Panc1 (cell line): ENCODE measurements around the gene NFATC3. TPM values are rescaled to one million over a fixed set of nuclear protein-coding genes. Genes with fewer than 3 reads are reported as not detected.
A peak's percentile ranks its signal among the peaks of the same experiment; 100 is the strongest.

Experiments used
- ATAC-seq: fragments of 200-7000 bp; cut with Tn5 transposase; 2 replicates; pipeline ENCODE4 v1.9.1; 2020; ENCODE audit warnings: mild to moderate bottlenecking, moderate library complexity
- BruUV-seq: library from RNA; stranded (reverse); fragments of 400-500 nt; replicated peaks from 2 replicates; lab custom pipeline; 2021; lab: Mats Ljungman, UMichigan
- CTCF ChIA-PET: fragments of 300-600 bp; sonication (Branson Sonifier 250); formaldehyde crosslinking; loops from one replicate; lab custom pipeline; 2022; ENCODE audit warnings: antibody characterized with exemption; lab: Charles Lee
- POLR2A ChIA-PET: fragments of 300-600 bp; sonication (Branson Sonifier 250); formaldehyde crosslinking; loops from one replicate; lab custom pipeline; 2022; ENCODE audit warnings: antibody characterized with exemption; lab: Charles Lee
- DNase-seq: peaks from one replicate; pipeline ENCODE4 v3.0.0-alpha.2; 2010; ENCODE audit warnings: low read depth, low spot score
- H3K27ac ChIP-seq: 2 replicates; pipeline ENCODE4 v1.5.1; 2011; ENCODE audit warnings: mild to moderate bottlenecking, low read length, inconsistent platforms
- H3K27me3 ChIP-seq: fragments of 200-500 bp; sonication (Bioruptor generic); 2 replicates; pipeline ENCODE4 v1.6.0; 2014; ENCODE audit warnings: low read length, inconsistent platforms; ENCODE audit not compliant: control insufficient read depth, insufficient read depth
- H3K36me3 ChIP-seq: fragments of 200-500 bp; sonication (Bioruptor generic); 2 replicates; pipeline ENCODE4 v1.5.1; 2014; ENCODE audit warnings: inconsistent platforms, mild to moderate bottlenecking, low read length, moderate library complexity; ENCODE audit not compliant: control insufficient read depth, insufficient read depth
- H3K4me1 ChIP-seq: 2 replicates; pipeline ENCODE4 v1.5.1; 2011; ENCODE audit warnings: inconsistent platforms, mild to moderate bottlenecking, low read length, moderate library complexity; ENCODE audit not compliant: control insufficient read depth, insufficient read depth
- H3K4me3 ChIP-seq, 2 experiments: 2 replicates each; pipeline ENCODE4 v1.5.1; 2011 to 2012; ENCODE audit warnings: low read depth in 2 of 2, low read length in 2 of 2, mild to moderate bottlenecking in 2 of 2, inconsistent platforms in 1 of 2, moderate library complexity in 1 of 2
- H3K9me3 ChIP-seq: fragments of 200-500 bp; sonication (Bioruptor generic); 2 replicates; pipeline ENCODE4 v1.5.1; 2014; ENCODE audit warnings: low read depth, mild to moderate bottlenecking, inconsistent platforms, low read length, moderate library complexity; ENCODE audit not compliant: control insufficient read depth, insufficient read depth
- CTCF ChIP-seq: fragments of 450-650 bp; IDR thresholded peaks from 2 replicates; pipeline ENCODE4 v1.5.1; 2017; ENCODE audit warnings: mild to moderate bottlenecking
- POLR2AphosphoS5 ChIP-seq: IDR thresholded peaks from 2 replicates; pipeline ENCODE4 v1.6.1; 2012; ENCODE audit warnings: mild to moderate bottlenecking, low read depth, low read length, moderate library complexity
- REST ChIP-seq, 2 experiments: IDR thresholded peaks; 2 replicates each; pipeline ENCODE4 v1.6.1; 2011 to 2012; ENCODE audit warnings: low read depth in 2 of 2, control low read depth in 1 of 2, low read length in 1 of 2, mild to moderate bottlenecking in 1 of 2, moderate library complexity in 1 of 2; ENCODE audit not compliant: insufficient read depth in 1 of 2
- SIN3A ChIP-seq: IDR thresholded peaks from 2 replicates; pipeline ENCODE4 v1.6.1; 2012; ENCODE audit warnings: low read depth, mild to moderate bottlenecking, low read length, moderate library complexity, borderline replicate concordance; ENCODE audit not compliant: insufficient read depth
- TCF7L2 ChIP-seq: IDR thresholded peaks from 2 replicates; pipeline ENCODE4 v1.6.1; 2011; ENCODE audit warnings: mild to moderate bottlenecking, low read depth, low read length, inconsistent platforms
- in situ Hi-C: cut with HindIII; loops from 2 replicates; pipeline ENCODE4 v1.10.0; 2016; ENCODE audit warnings: low sequenced_read_pairs, low pct_unique_long_range_greater_than_20kb
- intact Hi-C: fragments of 100-400 bp; cut with micrococcal nuclease; formaldehyde crosslinking; loops from one replicate; pipeline ENCODE4 v1.10.0; 2022; ENCODE audit not compliant: unreplicated experiment
- total RNA-seq: library from RNA; stranded (reverse); gene quantifications from one replicate; pipeline ENCODE4 v1.2.1, GENCODE V29; 2021; ENCODE audit not compliant: unreplicated experiment

NFATC3 gene
- total RNA-seq, 1 experiment from 2014 or later, result 24.8 TPM

GRCh38 chr16:68190081-68190480, 104.9 kb downstream of the NFATC3 start:
- intact Hi-C loops, result no loop called here
- no peaks in the 10 kb centered on the region for H3K4me1 ChIP-seq
- POLR2A ChIA-PET, result no interaction called here

GRCh38 chr16:68190736-68191510, 105.8 kb downstream of the NFATC3 start:
- ChIA-PET CTCF (no interaction called here), POLR2A (no interaction called here)
- Histone ChIP-seq H3K27ac (no peak overlapping the region), H3K4me1 (no peaks in the 10 kb centered on the region), H3K36me3 (peaks cover 2% of the 10 kb centered on the region; the same call in 1 of the 2 replicates), H3K4me3 (no peak overlapping the region), H3K27me3 (no peaks in the 10 kb centered on the region), H3K9me3 (no peaks in the 10 kb centered on the region)
- no peak for ATAC-seq
- BruUV-seq, result TSS peak; percentile 60
- in situ Hi-C loops (no loop called here), intact Hi-C loops (no loop called here)
- TF ChIP-seq SIN3A, result no peak
- no peak for TF ChIP-seq CTCF
- no peak for TF ChIP-seq REST (IDR thresholded peaks at IDR 0.05; ENCODE audit: insufficient read depth in 1 of 2, low read depth in 2 of 2, low read length in 1 of 2)
- TF ChIP-seq TCF7L2, result no peak
- no peak for TF ChIP-seq POLR2AphosphoS5
- DNase-seq, result no peak

More at GRCh38 chr16:68190081-68190480, 104.9 kb downstream of the NFATC3 start:
- Histone ChIP-seq H3K36me3 (peaks cover 2% of the 10 kb centered on the region; the same call in 1 of the 2 replicates), H3K4me3 (no peak overlapping the region), H3K9me3 (no peaks in the 10 kb centered on the region), H3K27ac (no peak overlapping the region), H3K27me3 (no peaks in the 10 kb centered on the region)
- TF ChIP-seq REST (IDR thresholded peaks at IDR 0.05; ENCODE audit: insufficient read depth in 1 of 2, low read depth in 2 of 2, low read length in 1 of 2) (no peak), CTCF (no peak), POLR2AphosphoS5 (no peak), TCF7L2 (no peak), SIN3A (no peak)
- CTCF ChIA-PET, result no interaction called here
- BruUV-seq, result no TSS peak
- DNase-seq, result no peak
- no peak for ATAC-seq
- in situ Hi-C loops, result no loop called here
